HG02870 (cell line): Measurements from ENCODE around the gene C9orf78.

Experiments used
- ATAC-seq: cut with Tn5 transposase; IDR thresholded peaks from one replicate; pipeline ENCODE4 v1.9.1; 2021; ENCODE audit warnings: mild to moderate bottlenecking, moderate library complexity; ENCODE audit not compliant: unreplicated experiment

The C9orf78 gene

DNA sequence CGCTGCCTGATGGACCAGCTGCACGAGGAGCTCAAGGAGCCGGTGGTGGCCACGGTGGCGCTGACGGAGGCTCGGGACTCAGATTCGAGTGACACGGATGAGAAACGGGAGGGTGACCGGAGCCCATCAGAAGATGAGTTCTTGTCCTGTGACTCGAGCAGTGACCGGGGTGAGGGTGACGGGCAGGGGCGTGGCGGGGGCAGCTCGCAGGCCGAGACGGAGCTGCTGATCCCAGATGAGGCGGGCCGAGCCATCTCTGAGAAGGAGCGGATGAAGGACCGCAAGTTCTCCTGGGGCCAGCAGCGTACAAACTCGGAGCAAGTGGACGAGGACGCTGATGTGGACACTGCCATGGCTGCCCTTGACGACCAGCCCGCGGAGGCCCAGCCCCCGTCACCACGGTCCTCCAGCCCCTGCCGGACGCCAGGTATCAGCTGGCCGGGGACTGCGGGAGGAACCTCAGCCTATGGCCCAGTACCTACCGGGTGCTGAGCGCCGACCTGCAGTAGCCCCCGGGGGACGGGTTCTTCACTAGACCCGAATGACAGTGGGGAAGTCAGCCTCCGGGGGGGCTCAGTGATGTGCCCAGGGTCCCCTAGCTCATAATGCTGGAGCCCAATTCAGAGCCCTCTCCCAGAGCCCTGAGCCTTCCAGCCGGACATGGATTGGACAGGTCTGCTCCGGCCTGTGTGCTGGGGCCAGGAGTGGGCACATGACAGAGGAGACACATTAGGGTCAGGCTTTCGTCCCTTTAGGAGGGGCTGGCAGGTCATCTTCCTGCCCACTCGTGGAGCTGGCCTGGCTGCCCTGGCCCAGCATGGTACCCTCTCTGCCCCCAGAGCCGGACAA lies 33.2 kb upstream of the C9orf78 start:
- ATAC-seq, result no peak

DNA sequence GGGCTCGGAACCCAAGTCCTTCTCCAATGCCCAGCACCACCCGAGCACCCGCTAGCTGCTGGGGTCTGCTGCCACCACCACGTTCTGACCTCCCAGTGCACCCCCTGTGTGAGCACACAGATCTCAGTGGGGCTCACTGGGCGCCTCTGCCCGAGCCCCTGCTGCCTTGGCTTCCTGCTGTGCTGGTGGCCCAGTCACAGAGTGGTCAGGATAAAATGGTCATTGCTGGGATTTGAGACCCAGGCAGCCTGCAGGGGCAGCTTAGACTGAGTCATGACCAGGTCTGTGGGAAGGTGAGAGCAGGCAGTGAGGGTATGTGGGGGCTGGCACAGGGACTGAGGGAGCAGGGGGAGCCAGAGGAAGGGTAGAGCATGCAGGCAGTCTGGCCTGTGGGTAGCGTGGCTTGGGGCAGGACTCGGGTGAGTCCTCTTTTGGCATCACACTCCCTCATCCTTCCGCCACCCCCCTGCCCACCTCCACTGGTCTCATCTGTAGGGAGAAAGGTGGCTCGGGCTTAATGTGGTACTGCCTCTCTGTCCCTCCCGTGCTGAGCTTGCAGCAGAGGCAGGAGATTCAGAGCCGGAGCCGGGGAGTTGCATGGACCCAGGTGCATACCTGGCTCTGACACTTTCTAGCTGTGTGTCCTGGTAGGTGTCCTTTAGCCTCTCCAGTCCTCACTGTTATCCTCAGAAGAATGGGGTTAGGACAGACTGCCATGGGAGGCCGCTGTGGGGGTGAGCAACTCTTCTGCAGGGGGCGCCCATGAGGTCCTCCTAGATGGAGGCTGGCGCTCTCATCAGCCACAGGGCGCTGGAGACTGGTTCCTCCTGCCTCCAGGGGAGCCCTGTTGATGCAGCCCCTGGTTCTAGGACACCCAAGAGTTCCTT lies 32.3 kb upstream of the C9orf78 start:
- ATAC-seq, result no peak

DNA sequence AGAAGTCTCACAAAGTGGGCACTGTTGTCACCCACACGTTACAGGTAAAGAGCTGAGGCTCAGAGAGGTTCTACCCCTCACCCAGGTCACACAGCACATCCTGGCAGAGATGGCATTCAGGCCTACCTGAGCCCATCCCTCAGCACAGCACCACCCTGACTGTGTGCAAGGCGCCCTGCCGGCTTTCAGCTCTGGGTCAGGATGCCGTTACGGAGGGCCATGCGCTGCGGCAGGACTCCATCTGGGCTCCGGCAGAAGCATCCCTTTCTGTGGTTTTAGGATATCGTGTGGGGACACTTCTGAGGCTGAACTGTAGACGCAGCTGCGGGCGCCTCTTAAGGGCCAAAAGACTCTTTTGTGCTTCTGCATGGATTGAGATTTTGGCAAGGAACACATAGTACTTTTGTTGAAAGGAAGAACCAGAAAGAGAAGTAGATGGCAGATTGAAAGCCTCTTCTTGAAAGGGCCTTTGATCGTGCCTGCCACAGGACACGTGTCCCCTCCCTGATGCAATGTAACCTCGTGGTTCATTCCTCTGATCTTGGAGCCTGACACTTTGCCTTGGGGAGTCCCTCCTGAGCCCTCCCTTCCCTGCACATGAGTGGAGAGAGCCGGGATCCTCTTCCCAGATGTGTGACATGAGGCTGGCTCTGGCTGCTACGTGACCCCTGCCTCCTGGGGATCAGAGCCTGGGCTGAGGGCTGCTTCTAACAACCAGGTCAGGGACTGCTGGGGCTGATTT lies 31.5 kb upstream of the C9orf78 start:
- no peak for ATAC-seq

DNA sequence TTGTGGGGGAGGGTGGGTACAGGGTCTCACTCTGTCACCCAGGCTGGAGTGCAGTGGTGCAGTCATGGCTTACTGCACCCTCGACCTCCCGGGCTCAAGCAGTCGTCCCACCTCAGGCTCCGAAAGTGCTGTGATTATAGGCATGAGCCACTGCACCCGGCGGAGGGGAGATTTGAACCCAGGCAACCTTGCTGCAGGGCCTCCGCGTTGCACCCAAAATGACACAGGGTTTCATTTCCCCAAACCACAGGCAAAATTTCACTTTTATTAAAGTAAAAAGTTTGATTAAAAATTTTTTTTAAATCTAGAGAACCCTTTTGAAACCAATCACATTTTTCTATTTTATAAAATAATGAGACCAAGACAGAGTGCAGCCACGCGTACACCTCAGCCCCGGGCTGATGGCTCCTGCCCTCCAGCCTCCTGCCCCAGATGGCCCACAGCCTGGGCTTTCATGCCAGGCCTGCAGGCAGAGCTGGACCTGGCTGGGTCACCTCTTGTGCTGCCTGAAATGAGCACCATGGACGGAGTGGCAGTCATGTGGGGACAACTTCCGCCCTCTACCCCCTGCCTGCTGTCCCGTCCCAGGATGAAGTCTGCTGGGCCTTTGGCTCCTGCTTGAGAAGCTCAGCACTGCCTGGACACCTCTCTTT lies 30.7 kb upstream of the C9orf78 start:
- no peak for ATAC-seq

DNA sequence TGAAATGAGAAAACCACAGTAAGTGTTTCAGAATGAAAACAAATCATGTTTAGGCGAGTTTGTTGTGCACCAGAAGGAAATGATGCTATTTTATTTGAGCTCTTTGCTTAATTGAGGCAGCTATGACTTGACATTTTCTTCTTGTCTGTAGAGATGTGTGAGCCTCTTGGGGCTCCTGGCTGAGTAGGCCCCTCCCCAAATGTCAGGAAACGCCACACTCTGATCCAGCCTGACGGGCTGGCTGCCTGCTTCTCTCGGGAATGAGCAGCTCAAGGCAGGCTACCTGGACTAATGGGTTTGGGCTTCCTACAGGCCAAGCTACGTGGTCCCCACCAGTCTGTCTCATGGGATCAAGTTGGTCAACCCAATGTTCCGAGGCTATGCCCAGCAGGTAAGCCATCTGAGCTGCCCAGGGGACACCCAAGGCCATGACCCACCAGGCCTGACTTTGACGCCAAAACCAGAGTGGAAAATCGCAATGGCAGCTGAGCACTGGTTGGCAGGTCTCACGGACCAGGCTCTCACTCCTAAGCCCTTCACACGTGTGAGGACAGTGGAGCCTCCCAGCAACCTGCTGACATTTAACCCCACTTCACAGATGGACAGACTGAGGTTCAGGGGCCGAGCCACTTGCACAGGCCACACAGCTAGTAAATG lies 30.0 kb upstream of the C9orf78 start:
- no peak for ATAC-seq

DNA sequence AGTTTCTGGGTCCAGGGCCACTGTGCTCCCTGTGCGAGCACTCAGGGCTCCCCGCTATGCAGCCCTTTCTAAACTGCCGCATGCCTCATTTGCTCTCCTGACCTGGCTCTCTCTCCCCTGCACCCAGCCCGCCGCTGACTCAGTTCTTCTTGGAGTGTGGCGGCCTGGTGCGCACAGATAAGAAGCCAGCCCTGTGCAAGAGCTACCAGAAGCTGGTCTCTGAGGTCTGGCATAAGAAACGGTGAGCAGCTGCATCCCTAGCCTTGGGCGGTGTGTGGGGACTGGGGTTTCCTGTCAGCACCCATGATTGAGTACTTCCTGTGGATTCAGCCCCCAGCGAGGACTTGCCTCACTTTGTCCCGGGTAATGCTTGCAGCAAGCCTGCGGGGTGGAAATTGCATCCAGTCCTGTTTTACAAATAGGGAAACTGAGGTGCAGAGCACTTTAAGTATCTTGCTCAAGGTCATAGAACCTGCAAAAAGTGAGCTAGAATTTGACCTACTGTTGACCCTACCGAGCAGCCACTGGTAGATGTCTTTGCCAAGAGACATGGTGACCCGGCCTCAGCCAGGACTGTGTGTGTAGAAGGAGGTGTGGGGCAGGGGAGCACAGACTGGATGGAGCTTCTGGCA lies 28.1 kb upstream of the C9orf78 start:
- ATAC-seq, result no peak

DNA sequence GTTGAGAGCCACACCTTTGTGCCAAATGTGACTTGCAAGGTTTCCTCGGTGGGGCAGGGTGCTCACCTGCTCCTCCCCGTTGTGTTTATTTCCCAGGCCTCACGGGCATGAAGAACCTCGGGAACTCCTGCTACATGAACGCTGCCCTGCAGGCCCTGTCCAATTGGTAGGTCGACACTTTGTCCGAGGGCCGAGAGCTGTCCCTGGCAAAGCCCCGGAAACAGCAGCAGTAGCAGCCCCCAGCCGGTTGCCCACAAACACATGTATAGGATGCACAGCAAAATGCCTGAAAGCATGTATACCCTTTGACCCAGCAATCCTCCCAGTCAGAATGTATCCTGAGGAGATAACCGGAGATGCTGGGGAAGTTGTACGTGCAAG lies 26.4 kb upstream of the C9orf78 start:
- no peak for ATAC-seq

DNA sequence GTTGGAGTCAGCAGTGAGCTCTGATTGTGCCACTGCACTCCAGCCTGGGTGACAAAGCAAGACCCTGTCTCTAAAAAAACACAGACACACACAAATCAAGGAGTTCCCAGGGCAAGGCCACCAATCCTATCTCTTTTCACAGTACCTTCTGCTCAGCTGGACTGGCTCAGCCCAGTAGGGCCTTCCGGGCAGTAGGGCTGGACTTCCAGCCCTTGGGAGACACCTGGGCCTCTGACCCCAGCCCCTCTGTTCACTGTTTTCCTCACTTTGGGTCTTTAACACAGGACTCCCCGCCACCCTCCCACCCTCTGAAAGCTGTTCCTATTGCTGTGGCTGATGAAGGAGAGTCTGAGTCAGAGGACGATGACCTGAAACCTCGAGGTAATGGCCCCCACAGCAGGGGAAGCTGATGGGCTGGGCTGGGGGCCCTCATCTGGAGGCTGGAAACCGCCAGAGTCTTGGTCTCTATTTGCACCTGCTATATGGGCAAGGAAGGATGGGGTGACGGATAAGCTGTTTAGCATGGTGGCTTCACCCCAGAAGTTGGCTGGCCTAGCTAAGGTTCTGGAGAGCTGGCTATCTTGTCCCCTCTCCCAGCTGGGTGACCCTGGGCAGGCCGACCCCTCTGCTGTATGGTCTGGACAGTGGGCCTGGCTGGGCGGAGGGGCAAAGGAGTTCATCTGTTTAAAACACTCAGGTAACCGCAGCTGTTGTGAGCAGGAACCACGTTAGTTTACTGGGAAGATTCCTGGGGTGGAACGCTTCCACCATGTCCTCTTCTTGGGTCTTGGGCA lies 25.8 kb upstream of the C9orf78 start:
- no peak for ATAC-seq

DNA sequence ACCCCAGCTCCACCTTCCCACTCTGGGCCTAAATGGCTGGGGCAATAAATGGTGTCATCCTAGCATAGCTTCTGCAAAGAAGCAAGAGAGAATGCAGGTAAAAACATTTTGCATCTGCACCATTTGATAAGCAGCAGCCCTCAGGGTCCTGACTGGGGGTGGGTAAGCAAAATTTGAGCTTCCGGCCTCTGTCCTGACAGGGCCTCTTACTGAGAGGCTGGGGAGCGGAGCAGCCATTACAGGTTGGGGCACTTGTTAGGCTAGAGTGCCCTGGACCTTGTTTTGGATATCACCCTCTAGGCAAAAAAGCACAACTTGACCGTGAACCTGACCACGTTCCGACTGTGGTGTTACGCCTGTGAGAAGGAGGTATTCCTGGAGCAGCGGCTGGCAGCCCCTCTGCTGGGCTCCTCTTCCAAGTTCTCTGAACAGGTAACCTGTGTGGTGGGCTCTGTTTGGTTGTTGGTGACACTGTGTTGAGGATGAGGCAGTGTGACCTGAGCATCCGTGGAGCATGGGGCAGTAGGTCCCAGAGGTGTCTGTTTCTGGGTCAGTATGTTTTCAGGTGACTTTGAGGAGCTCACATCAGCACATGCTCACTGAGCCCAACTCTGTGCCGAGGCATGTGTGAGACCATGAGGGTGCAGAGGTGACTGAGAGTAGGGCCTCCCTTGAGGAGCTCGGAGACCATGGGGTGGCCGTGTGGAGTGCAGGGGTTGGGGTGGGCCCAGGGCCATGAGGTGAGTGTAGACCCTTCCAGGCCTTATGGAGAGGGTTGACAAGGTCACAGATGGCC lies 23.3 kb upstream of the C9orf78 start:
- ATAC-seq, result no peak

DNA sequence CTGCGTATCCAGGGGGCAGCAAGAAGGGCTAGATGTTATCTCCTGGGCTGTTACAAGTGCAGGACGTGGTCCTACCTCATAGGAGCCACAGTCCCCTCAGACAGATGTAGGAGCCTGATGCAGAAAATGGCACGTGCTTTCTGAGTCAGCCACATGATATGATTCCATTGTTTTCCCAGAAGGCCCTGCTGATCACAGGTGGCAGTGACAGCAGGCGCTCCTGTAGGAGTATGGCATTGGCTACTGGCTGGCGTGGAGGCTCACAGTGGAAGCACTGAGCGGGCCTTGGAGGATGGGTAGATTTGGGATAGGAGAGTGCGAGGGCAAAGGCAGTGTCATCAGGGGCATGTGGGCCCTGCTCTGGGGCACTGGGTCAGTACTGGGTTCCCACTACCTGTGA lies 22.1 kb upstream of the C9orf78 start:
- ATAC-seq, result no peak

DNA sequence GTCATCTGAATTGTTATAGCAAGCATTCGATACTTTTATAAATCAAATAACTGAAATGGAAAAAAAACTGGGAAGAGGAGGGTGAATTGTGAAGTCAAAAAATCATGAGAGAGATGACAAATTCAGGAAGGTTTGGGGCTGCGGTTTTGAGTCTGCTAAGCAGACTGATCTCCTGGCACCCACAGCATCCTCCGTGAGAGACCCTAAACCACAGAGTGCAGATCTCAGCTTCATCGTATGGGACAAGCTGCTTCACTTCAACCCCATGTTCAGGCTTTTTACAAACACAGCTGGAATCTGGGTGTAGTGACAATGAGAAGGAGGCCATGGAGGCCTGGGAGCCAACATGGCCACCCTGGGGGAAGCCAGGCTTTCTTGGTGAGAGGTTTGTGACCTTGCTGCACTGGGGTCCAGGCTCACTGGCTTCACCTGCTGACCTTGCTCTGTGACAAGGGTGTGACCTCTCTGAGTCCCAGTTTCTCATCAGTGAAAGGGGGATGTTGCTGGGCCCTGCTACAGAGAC lies 19.6 kb upstream of the C9orf78 start:
- ATAC-seq, result no peak

DNA sequence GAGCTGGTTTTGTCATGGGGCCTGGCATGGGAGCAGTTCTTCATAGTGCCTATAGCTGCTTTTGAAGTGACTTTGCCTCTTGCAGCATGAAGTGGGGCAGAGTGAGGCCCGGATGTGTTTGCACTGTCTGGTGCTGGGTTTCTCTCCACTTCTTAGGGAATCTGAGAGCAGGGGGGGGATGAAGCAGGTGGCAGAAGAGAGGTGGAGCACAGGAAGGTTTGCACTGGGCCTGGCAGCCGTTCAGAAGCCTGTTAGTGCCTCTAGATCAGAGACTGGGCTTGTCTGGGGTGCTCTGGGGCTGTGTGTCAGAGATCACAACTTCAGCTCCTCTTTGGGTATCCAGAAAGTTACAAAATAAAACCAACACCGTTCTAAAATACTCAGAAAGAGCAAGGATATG lies 18.5 kb upstream of the C9orf78 start:
- no peak for ATAC-seq

DNA sequence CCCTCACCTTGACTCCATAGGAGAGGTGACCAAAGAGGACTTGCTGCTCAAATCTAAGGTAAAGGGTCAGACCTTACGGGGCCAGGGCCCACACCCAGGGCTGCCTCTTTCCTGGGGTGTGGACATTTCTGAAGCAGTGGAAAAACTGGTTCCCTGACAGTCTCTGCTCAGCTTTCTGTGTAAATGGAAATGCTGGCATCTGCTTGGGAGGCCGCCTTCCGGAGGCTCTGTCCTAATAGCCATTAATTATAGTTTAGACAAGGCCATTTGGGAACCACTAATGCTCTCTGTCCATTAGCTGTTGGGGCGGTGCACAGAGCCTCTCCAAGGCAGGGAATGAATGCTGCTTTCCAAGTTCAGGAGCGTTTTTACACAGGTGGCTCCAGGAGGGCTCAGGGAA lies 17.5 kb upstream of the C9orf78 start:
- ATAC-seq, result no peak

DNA sequence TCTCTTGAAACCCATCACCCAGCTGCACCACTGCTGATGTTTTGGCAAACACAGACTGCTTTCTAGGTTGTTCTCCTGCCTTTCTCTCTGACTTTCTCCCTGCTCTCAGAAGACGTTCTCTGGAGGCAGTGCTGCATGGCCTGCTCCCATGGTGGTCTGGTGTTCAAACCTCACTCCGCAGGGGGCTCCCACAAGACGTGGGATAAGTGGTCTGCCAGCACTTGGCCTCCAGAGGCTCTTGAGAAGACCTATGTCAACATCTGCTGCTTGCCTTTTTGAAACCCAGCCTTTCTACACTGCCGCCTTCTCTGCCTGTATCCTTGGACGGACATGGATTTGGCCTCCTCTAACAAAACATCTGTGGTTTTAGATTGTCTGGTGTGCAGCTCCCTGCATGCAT lies 16.7 kb upstream of the C9orf78 start:
- no peak for ATAC-seq

DNA sequence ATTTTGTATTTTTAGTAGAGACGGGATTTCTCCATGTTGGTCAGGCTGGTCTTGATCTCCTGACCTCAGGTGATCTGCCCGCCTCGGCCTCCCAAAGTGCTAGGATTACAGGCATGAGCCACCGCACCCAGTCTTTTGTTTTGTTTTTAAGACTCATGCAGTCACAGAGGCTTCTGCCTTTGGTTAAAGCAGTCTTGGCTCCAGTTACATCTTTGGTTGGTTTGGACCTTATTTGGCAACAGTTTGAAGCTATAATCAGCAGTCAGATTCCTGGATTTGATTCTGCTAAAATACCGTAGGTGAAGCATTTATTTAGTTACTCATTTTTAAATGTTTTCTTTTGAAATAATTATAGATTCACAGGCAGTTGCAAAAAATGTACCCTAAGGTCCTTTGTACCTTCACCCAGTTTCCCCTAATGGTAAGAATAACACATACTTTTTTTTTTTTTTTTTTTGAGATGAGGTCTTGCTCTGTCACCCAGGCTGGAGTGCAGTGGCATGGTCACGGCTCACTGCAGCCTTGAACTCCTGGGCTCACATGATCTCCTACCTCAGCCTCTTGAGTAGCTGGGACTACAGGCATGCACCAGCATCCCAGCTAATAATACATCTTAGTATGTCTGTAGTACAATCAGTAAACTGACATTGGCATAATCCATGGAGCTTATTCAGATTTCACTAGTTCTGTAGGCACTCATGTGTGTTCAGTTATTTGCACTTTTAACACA lies 15.9 kb upstream of the C9orf78 start:
- ATAC-seq, result no peak

DNA sequence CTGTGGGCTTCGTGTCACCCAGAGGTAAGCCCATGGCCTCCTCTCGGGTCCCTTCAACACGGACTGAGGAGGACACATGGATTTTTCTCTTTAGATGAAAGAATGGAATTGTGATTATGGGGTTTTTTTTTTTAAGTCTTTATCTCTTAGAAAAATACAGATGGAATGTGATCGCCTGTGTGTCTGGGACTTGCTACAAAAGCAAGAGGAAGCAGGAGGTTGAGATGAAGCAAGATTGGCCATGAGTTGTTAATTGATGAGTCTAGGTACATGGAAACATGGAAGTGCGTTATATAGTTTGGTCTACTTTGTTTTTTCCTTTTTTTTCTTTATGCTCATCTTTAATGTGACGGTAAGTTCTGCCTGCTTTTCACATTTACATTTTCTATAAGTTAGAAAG lies 14.8 kb upstream of the C9orf78 start:
- ATAC-seq, result no peak

DNA sequence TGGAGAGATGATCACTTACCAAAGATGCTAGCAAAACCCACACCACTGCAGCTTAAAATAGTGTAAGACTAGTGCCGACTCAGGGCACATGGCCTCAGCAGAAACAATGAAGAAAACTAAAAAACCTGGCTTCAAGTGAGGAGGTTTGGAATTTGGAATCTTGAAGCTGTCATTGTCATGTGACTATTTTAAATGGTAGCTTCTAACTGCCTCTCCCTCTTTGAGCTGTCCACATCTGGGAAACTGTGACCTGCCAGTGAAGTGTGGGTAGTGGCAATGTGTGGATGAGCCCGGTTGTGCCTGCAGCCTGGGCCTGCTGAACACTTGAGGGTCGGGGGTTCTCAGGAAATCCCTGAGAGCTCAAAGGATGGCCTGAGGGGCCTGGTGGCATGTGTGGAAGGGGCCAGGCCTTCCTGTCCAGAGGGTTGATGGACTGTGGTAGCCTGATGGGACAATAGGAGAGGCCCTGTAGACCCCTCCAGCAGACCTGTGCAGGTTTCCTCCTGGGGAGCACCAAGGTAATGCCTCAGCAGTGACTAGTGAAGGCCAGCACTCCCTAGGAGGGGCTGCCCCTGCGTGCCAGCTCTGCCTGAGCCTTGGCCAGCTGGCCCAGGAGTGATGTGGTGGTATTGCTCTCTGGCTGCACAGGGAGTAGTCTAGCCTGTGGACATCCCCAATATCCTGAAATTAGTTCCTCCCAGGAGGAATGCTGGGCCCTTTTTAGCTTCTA lies 13.8 kb upstream of the C9orf78 start:
- no peak for ATAC-seq
